Measurements from ENCODE around the gene AMZ1.

DNA sequence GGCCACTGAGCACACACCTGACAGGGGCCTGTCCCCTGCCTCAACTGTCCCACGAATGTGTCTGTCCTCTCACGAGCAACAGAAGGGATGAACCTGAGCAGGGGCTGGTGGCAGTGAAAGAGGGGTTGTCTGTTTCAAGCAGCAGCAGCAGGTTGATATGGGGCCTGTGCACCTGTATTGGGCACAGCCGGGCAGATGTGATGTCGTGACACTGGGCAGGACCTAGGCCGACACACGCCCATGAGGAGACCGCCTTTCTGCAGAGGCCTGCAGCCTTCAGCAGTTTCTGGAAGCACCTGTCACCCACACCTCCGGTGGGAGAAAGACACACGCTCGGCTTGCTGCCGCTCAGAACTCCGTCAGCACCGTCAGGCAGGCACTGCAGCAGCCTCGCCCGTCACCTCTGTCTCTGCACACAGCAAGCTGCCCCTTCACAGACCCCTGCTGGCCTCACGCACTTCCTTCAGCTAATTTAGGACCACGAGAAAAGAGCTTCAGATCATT lies 48.5 kb downstream of the AMZ1 start:
- no peak for TF ChIP-seq CTCF (IDR thresholded peaks at IDR 0.05)
- TF ChIP-seq POLR2A (IDR thresholded peaks at IDR 0.05) = no peak
